ENCODE results near the gene JAK1. TPM values are rescaled to one million over a fixed set of nuclear protein-coding genes. Genes with fewer than 3 reads are reported as not detected.
A peak's percentile ranks its signal among the peaks of the same experiment; 100 is the strongest.

Gene JAK1
- total and polyA plus RNA-seq, 9 of the 15 experiments (the other 6 are each of a cell fraction or from before 2014, with no cell fraction given), result 9.7 to 44.1 (median 42.5) TPM

GRCh38 chr1:64921771-64922170 lies 44.6 kb downstream of the JAK1 start:
- intact Hi-C loops (cut with micrococcal nuclease), result no loop called here
- peak; percentile 26; the same call in 2 of the 3 replicates for ATAC-seq
- no peak for FAIRE-seq
- TF ChIP-seq MTA2 (IDR thresholded peaks at IDR 0.05; ENCODE audit: low read depth) (no peak), ZNF695 (CRISPR knock-in tag; IDR thresholded peaks at IDR 0.05) (no peak), BRCA1 (IDR thresholded peaks at IDR 0.05) (no peak), BRCA1 (CRISPR knock-in tag; IDR thresholded peaks at IDR 0.05) (no peak), OTX1 (CRISPR knock-in tag; IDR thresholded peaks at IDR 0.05) (no peak), CHD7 (IDR thresholded peaks at IDR 0.05; ENCODE audit: low read depth, low read length) (no peak), ZNF133 (CRISPR knock-in tag; IDR thresholded peaks at IDR 0.05) (no peak), TEAD4 (IDR thresholded peaks at IDR 0.05; ENCODE audit: low read length) (peak; percentile 45; the same call in 1 of the 2 replicates), TEAD4 (CRISPR knock-in tag; IDR thresholded peaks at IDR 0.05; ENCODE audit: borderline replicate concordance) (no peak), CCNT2 (IDR thresholded peaks at IDR 0.05; ENCODE audit: borderline replicate concordance, extremely low read depth, insufficient read length, low read depth, low read length) (no peak), POLR2AphosphoS2 (IDR thresholded peaks at IDR 0.05; ENCODE audit: low read length) (no peak), NELFE (IDR thresholded peaks at IDR 0.05; ENCODE audit: insufficient read depth, insufficient read length) (no peak), ZNF408 (CRISPR knock-in tag; IDR thresholded peaks at IDR 0.05; ENCODE audit: low read depth) (no peak), ZNF77 (CRISPR knock-in tag; IDR thresholded peaks at IDR 0.05) (no peak), TFAM (CRISPR knock-in tag; conservative IDR thresholded peaks at IDR 0.05) (no peak)

More at GRCh38 chr1:64921771-64922170, 44.6 kb downstream of the JAK1 start:
- peaks cover 5 to 26% of the 10 kb centered on the region in 2 experiments; a peak in 4 of 5 replicates for H3K4me1 ChIP-seq (replicated peaks in 1 of 2; ENCODE audit: control insufficient read depth in 2 of 2, insufficient read depth in 2 of 2, low read length in 2 of 2)
- H3K27ac ChIP-seq (ENCODE audit: extremely low read depth, low read depth, low read length), result no peak overlapping the region
- 26% methylated on average over 2 of the region's 2 CpGs for WGBS (ENCODE audit: insufficient coverage, low coverage, missing lambda C conversion rate)
- no peak for DNase-seq (ENCODE audit: extremely low read depth in 1 of 4, low spot score in 3 of 4)
- H3K27me3 ChIP-seq (ENCODE audit: control insufficient read depth in 2 of 2, insufficient read depth in 2 of 2, low read length in 2 of 2), result no peaks in the 10 kb centered on the region
- H2AFZ ChIP-seq (ENCODE audit: low read depth, low read length), result no peak overlapping the region
- peaks cover 12% of the 10 kb centered on the region; the same call in 1 of the 2 replicates for H4K20me1 ChIP-seq (replicated peaks; ENCODE audit: control insufficient read depth, insufficient read depth, low read length)
- H3K9me1 ChIP-seq (ENCODE audit: control insufficient read depth, insufficient read depth, low read length), result no peaks in the 10 kb centered on the region
- no peak overlapping the region for H3K4me2 ChIP-seq (ENCODE audit: insufficient read depth, low read length)
- H3K4me3 ChIP-seq, result no peak overlapping the region
- in situ Hi-C loops (cut with MboI), result no loop called here
- H3K79me2 ChIP-seq (ENCODE audit: control insufficient read depth, insufficient read depth, low read length), result peaks cover 41% of the 10 kb centered on the region
- no peaks in the 10 kb centered on the region for H3K36me3 ChIP-seq (ENCODE audit: control insufficient read depth, insufficient read depth, low read length)
- H3K9me3 ChIP-seq (replicated peaks; ENCODE audit: control insufficient read depth, insufficient read depth, low read depth, low read length), result no peaks in the 10 kb centered on the region
- no TSS peak for BruUV-seq (replicated peaks)
- ChIA-PET POLR2A (interaction anchor here (0.9 to 1.3 kb wide), 3 partner anchors 13 to 72 kb away, joined by 3 to 5 read pairs (median 4); no protein-coding TSS in a partner anchor), CTCF (ENCODE audit: low intra/inter-chr PET ratio) (no interaction called here)
- no peak overlapping the region for H3K9ac ChIP-seq (ENCODE audit: insufficient read depth in 1 of 2, low read depth in 2 of 2, low read length in 2 of 2)

Measured in K562 (cell line).